GM21526 (cell line): ENCODE results near the gene VWA5B2.

Experiments
- ATAC-seq: cut with Tn5 transposase; IDR thresholded peaks from one replicate; pipeline ENCODE4 v1.9.1; 2021; ENCODE audit warnings: moderate library complexity; ENCODE audit not compliant: unreplicated experiment, low FRiP score

Gene VWA5B2

GRCh38 chr3:184272269-184272668 is 42.9 kb downstream of the VWA5B2 start:
- ATAC-seq: no peak

DNA sequence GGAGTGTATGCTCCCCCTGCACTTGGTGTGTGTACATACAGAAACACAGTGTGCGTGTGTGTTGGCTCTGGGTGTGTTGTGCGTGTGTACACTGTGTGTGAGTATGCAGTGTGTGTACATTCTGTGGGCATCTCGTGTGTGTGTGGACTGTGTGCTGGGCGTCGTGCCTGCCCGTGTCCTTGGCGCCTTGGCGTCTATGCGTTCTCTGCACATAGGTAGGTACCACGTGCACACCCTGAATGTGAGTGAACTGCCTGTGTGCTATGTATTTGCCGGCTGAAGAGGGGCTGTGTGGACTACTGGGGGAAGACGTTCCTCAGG is 46.0 kb downstream of the VWA5B2 start:
- ATAC-seq: no peak

GRCh38 chr3:184275961-184276910 is 46.9 kb downstream of the VWA5B2 start, which contains the start of gene ECE2:
Gene ECE2 (plus strand): TSS chr3:184276022. CDS start chr3:184276154, 132 bp downstream.
- no peak for ATAC-seq

DNA sequence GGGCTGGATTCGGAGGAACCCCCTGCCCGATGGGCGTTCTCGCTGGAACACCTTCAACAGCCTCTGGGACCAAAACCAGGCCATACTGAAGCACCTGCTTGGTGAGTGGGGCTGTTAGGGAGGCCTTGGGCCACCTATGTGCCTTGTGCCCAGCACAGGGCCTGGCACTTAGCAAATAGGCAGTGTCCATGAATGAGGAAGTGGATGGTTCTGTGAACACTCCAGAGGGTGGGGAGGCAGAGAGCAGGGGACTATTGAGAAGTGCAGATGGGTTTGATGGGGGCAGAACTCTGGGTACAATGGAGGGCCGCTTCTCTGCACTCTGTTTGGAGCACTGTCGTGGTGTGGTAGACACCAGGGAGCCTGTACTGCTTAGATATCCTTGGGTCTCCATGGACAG is 48.0 kb downstream of the VWA5B2 start:
- no peak for ATAC-seq

- ATAC-seq: no peak
Measured at GRCh38 chr3:184282941-184283340, 53.6 kb downstream of the VWA5B2 start.

- ATAC-seq: no peak
Measured at GRCh38 chr3:184283681-184284080, 54.3 kb downstream of the VWA5B2 start.

DNA sequence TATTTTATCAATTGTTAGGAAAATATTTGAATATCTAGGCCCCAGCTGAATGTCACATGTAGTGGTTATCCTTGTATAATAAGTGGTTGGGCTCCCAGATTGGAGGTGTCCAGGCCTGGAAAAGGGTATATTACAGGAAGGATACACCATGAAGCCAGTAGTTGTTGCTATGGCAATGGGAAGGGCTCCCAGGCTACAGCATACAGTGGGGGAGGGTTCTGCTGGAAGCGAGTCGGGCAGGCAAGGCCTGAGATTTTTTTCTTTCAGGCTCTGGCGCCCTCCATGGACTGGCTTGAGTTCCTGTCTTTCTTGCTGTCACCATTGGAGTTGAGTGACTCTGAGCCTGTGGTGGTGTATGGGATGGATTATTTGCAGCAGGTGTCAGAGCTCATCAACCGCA is 55.3 kb downstream of the VWA5B2 start:
- ATAC-seq: no peak

- ATAC-seq: no peak
Measured at GRCh38 chr3:184289426-184289938, 60.1 kb downstream of the VWA5B2 start.

- no peak for ATAC-seq
Measured at GRCh38 chr3:184290331-184290730, 60.9 kb downstream of the VWA5B2 start.

GRCh38 chr3:184291044-184291737 is 61.8 kb downstream of the VWA5B2 start:
- no peak for ATAC-seq
